Endothelial cell (in vitro differentiated cells): ENCODE data around the gene SLC24A2. TPM values are rescaled to one million over a fixed set of nuclear protein-coding genes. Genes with fewer than 3 reads are reported as not detected.

Source experiments
- DNase-seq: peaks from one replicate; pipeline ENCODE4 v3.0.0; 2021; ENCODE audit warnings: low spot score
- H3K27ac Mint-ChIP-seq: one replicate; pipeline ENCODE4 v1.8.0; 2021; ENCODE audit warnings: mixed read lengths, inconsistent platforms; ENCODE audit not compliant: unreplicated experiment
- H3K27me3 Mint-ChIP-seq: one replicate; pipeline ENCODE4 v1.8.0; 2021; ENCODE audit warnings: mild to moderate bottlenecking, moderate library complexity, mixed read lengths, inconsistent platforms; ENCODE audit not compliant: unreplicated experiment
- H3K36me3 Mint-ChIP-seq: one replicate; pipeline ENCODE4 v1.8.0; 2021; ENCODE audit warnings: mild to moderate bottlenecking, low read depth, mixed read lengths, inconsistent platforms; ENCODE audit not compliant: unreplicated experiment
- H3K4me1 Mint-ChIP-seq: one replicate; pipeline ENCODE4 v1.8.0; 2021; ENCODE audit warnings: mild to moderate bottlenecking, mixed read lengths, inconsistent platforms; ENCODE audit not compliant: unreplicated experiment
- H3K4me3 Mint-ChIP-seq: one replicate; pipeline ENCODE4 v1.8.0; 2021; ENCODE audit warnings: mild to moderate bottlenecking, mixed read lengths, inconsistent platforms; ENCODE audit not compliant: unreplicated experiment
- H3K9me3 Mint-ChIP-seq: one replicate; pipeline ENCODE4 v1.8.0; 2021; ENCODE audit warnings: mixed read lengths, inconsistent platforms; ENCODE audit not compliant: unreplicated experiment
- total RNA-seq: library from RNA; stranded (reverse); fragmentation: NEBNext Ultra II Directional; extraction: Animal tissue kit (Norgen Biotek cat#: 25700); gene quantifications from one replicate; pipeline ENCODE4 v1.2.1, GENCODE V29; 2021; ENCODE audit not compliant: unreplicated experiment
- TF ChIP-seq, protein P1 (sequence below): fragments of 200-600 bp; sonication (generic); IDR thresholded peaks from one replicate; pipeline ENCODE4 v1.5.0; 2021; ENCODE audit warnings: antibody characterized with exemption; ENCODE audit not compliant: unreplicated experiment

The SLC24A2 gene
- total RNA-seq, 1 donor from 2014 or later: 0.10 TPM

GRCh38 chr9:19754921-19755320 is 33.9 kb downstream of the SLC24A2 start:
- Mint-ChIP-seq H3K27ac (no peak overlapping the region), H3K4me3 (no peak overlapping the region), H3K27me3 (no peaks in the 10 kb centered on the region), H3K4me1 (peaks cover 7% of the 10 kb centered on the region), H3K36me3 (no peaks in the 10 kb centered on the region), H3K9me3 (no peaks in the 10 kb centered on the region)
- no peak for DNase-seq
- TF ChIP-seq, protein P1, sequence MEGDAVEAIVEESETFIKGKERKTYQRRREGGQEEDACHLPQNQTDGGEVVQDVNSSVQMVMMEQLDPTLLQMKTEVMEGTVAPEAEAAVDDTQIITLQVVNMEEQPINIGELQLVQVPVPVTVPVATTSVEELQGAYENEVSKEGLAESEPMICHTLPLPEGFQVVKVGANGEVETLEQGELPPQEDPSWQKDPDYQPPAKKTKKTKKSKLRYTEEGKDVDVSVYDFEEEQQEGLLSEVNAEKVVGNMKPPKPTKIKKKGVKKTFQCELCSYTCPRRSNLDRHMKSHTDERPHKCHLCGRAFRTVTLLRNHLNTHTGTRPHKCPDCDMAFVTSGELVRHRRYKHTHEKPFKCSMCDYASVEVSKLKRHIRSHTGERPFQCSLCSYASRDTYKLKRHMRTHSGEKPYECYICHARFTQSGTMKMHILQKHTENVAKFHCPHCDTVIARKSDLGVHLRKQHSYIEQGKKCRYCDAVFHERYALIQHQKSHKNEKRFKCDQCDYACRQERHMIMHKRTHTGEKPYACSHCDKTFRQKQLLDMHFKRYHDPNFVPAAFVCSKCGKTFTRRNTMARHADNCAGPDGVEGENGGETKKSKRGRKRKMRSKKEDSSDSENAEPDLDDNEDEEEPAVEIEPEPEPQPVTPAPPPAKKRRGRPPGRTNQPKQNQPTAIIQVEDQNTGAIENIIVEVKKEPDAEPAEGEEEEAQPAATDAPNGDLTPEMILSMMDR: no peak

- DNase-seq: no peak
- TF ChIP-seq, protein P1: no peak
- Mint-ChIP-seq H3K27me3 (no peaks in the 10 kb centered on the region), H3K4me1 (peaks cover 16% of the 10 kb centered on the region), H3K9me3 (no peaks in the 10 kb centered on the region), H3K4me3 (no peak overlapping the region), H3K27ac (peak overlapping the region; percentile 25), H3K36me3 (no peaks in the 10 kb centered on the region)
Measured at GRCh38 chr9:19748278-19749126, 40.3 kb downstream of the SLC24A2 start.

GRCh38 chr9:19746223-19746622 is 42.6 kb downstream of the SLC24A2 start:
- Mint-ChIP-seq H3K36me3 (no peaks in the 10 kb centered on the region), H3K27ac (no peak overlapping the region)

DNA sequence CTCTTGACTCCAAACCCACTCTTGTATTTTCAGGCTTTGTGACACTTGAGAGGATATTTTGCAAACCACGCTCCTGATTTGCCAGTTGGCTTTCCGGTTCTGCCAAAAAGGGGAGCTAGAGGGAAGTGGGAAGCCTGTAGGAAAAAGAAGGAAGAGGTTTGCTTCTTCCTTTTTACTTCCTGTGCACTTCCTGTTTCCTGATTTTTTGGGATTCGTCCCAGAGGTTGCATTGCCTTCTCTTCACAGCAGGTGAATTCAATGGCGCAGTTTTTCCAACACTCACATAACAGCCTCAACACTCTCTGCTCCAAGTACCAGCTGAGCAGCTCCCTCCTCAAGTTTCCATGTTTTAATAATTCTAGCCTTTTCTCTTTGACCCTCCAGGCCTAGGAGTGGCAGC is 47.7 kb downstream of the SLC24A2 start:
- Mint-ChIP-seq H3K4me1 (peaks cover 15% of the 10 kb centered on the region), H3K9me3 (no peaks in the 10 kb centered on the region), H3K4me3 (no peak overlapping the region), H3K27me3 (no peaks in the 10 kb centered on the region), H3K27ac (peak overlapping the region; percentile 49), H3K36me3 (no peaks in the 10 kb centered on the region)
- peak; percentile 3 for DNase-seq
- TF ChIP-seq, protein P1: no peak

More at GRCh38 chr9:19746223-19746622, 42.6 kb downstream of the SLC24A2 start:
- no peak for DNase-seq
- Mint-ChIP-seq H3K4me3 (no peak overlapping the region), H3K9me3 (no peaks in the 10 kb centered on the region), H3K27me3 (no peaks in the 10 kb centered on the region), H3K4me1 (peaks cover 20% of the 10 kb centered on the region)
- TF ChIP-seq, protein P1: no peak
